Peyer's patch (tissue), 4 donors: ENCODE measurements around the gene GEN1. TPM values are rescaled to one million over a fixed set of nuclear protein-coding genes. Genes with fewer than 3 reads are reported as not detected.

Source experiments
- DNase-seq, 3 donors: peaks; one replicate each; pipeline ENCODE4 v3.0.0-alpha.2; 2017 to 2019
- H3K27ac ChIP-seq, 4 donors: fragments of 200-600 bp; sonication (generic); one replicate each; pipeline ENCODE4 v1.5.1; 2016 to 2019
- H3K27me3 ChIP-seq, 2 donors: fragments of 200-600 bp; sonication (generic); one replicate each; pipeline ENCODE4 v1.5.1; 2019
- H3K36me3 ChIP-seq, 3 donors: fragments of 200-600 bp; sonication (generic); one replicate each; pipeline ENCODE4 v1.5.1; 2016 to 2019
- H3K4me1 ChIP-seq, 4 donors: fragments of 200-600 bp; sonication (generic); one replicate each; pipeline ENCODE4 v1.5.1; 2016 to 2019
- H3K4me3 ChIP-seq, 4 donors: fragments of 200-600 bp; sonication (generic); 1 replicate in 3 of 4; 2 replicates in 1 of 4; pipeline ENCODE4 v1.5.1; 2016 to 2019; ENCODE audit warnings: mild to moderate bottlenecking in 1 of 4
- H3K9me3 ChIP-seq, 4 donors: fragments of 200-600 bp; sonication (generic); one replicate each; pipeline ENCODE4 v1.5.1; 2016 to 2019; ENCODE audit warnings: mild to moderate bottlenecking in 1 of 4
- POLR2A ChIP-seq, 2 donors: fragments of 450-650 bp; IDR thresholded peaks; one replicate each; pipeline ENCODE4 v1.5.1; 2017; ENCODE audit warnings: antibody characterized with exemption in 2 of 2, mild to moderate bottlenecking in 2 of 2, moderate library complexity in 2 of 2
- total RNA-seq, 4 donors: library from RNA; depleted of rRNA; stranded (reverse); fragments of >200 nt; gene quantifications; one replicate each; pipeline ENCODE4 v1.1.0, GENCODE V29; 2016
- TF ChIP-seq, protein P1 (sequence below), 6 experiments: fragments of 450-650 bp in 4 of 6; fragments of 200-600 bp in 2 of 6; sonication (generic) in 1 of 6; IDR thresholded peaks; one replicate each; pipeline ENCODE4 v1.5.1; 2017 to 2019; ENCODE audit warnings: antibody characterized with exemption in 6 of 6, mild to moderate bottlenecking in 3 of 6, moderate library complexity in 1 of 6

GEN1 gene
- total RNA-seq, 4 donors from 2014 or later = 16.8 to 40.2 (median 22.2) TPM

- Histone ChIP-seq H3K9me3 (no peaks in the 10 kb centered on the region), H3K36me3 (peaks cover 0 to 76% (median 0%) of the 10 kb centered on the region in 3 donors), H3K4me1 (no peaks in the 10 kb centered on the region), H3K27me3 (no peaks in the 10 kb centered on the region), H3K27ac (no peak overlapping the region), H3K4me3 (no peak overlapping the region)
- no peak for TF ChIP-seq POLR2A (IDR thresholded peaks at IDR 0.05)
- no peak for DNase-seq
Measured at GRCh38 chr2:17733599-17733998, 20.3 kb upstream of the GEN1 start.

- Histone ChIP-seq H3K9me3 (no peaks in the 10 kb centered on the region), H3K27ac (no peak overlapping the region), H3K36me3 (peaks cover 0 to 62% (median 0%) of the 10 kb centered on the region in 3 donors), H3K4me3 (no peak overlapping the region), H3K27me3 (no peaks in the 10 kb centered on the region), H3K4me1 (no peaks in the 10 kb centered on the region)
- no peak for DNase-seq
- TF ChIP-seq, protein P1, sequence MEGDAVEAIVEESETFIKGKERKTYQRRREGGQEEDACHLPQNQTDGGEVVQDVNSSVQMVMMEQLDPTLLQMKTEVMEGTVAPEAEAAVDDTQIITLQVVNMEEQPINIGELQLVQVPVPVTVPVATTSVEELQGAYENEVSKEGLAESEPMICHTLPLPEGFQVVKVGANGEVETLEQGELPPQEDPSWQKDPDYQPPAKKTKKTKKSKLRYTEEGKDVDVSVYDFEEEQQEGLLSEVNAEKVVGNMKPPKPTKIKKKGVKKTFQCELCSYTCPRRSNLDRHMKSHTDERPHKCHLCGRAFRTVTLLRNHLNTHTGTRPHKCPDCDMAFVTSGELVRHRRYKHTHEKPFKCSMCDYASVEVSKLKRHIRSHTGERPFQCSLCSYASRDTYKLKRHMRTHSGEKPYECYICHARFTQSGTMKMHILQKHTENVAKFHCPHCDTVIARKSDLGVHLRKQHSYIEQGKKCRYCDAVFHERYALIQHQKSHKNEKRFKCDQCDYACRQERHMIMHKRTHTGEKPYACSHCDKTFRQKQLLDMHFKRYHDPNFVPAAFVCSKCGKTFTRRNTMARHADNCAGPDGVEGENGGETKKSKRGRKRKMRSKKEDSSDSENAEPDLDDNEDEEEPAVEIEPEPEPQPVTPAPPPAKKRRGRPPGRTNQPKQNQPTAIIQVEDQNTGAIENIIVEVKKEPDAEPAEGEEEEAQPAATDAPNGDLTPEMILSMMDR (IDR thresholded peaks at IDR 0.05) = no peak
- TF ChIP-seq POLR2A (IDR thresholded peaks at IDR 0.05) = no peak
Measured at GRCh38 chr2:17735864-17736263, 18.1 kb upstream of the GEN1 start.

- Histone ChIP-seq H3K4me1 (no peaks in the 10 kb centered on the region), H3K27ac (no peak overlapping the region), H3K27me3 (no peaks in the 10 kb centered on the region), H3K9me3 (no peaks in the 10 kb centered on the region), H3K4me3 (no peak overlapping the region), H3K36me3 (peaks cover 0 to 54% (median 0%) of the 10 kb centered on the region in 3 donors)
- no peak for DNase-seq
- TF ChIP-seq, protein P1 (IDR thresholded peaks at IDR 0.05) = no peak
- no peak for TF ChIP-seq POLR2A (IDR thresholded peaks at IDR 0.05)
Measured at GRCh38 chr2:17736989-17737388, 16.9 kb upstream of the GEN1 start.

DNA sequence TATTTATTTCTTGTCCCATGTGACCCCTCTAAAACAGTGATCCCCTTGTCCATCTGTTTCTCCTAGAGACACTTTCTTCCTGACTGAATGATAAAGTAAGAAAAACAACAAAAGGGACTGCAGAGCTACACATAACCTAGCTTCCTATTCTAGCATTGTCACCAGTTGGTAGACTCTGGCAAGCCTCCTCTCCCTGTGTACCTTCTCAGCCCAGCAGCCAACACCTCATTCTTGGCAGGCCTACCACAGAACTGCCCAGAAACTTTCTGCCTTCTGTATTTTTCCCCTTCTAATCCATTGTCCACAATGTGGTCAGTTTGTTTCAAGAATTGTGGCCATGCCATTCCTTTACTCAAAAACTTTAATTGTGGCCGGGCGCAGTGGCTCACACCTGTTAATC is 13.7 kb upstream of the GEN1 start:
- H3K4me3 ChIP-seq = no peak overlapping the region
- DNase-seq = no peak
- H3K27me3 ChIP-seq = no peaks in the 10 kb centered on the region
- no peak overlapping the region for H3K27ac ChIP-seq
- H3K9me3 ChIP-seq = no peaks in the 10 kb centered on the region
- peaks cover 0 to 39% (median 0%) of the 10 kb centered on the region in 3 donors for H3K36me3 ChIP-seq
- no peaks in the 10 kb centered on the region for H3K4me1 ChIP-seq
- TF ChIP-seq, protein P1 (IDR thresholded peaks at IDR 0.05) = no peak
- no peak for TF ChIP-seq POLR2A (IDR thresholded peaks at IDR 0.05)

GRCh38 chr2:17747684-17748452 is 6.1 kb upstream of the GEN1 start:
- TF ChIP-seq, protein P1 (IDR thresholded peaks at IDR 0.05) = no peak
- no peak for TF ChIP-seq POLR2A (IDR thresholded peaks at IDR 0.05)
- H3K27ac ChIP-seq = no peak overlapping the region
- peaks cover 0 to 9% (median 0%) of the 10 kb centered on the region in 4 donors for H3K4me1 ChIP-seq
- DNase-seq = no peak
- no peaks in the 10 kb centered on the region for H3K27me3 ChIP-seq
- H3K4me3 ChIP-seq = no peak overlapping the region
- H3K9me3 ChIP-seq = no peaks in the 10 kb centered on the region
- peaks cover 0 to 7% (median 0%) of the 10 kb centered on the region in 3 donors for H3K36me3 ChIP-seq

DNA sequence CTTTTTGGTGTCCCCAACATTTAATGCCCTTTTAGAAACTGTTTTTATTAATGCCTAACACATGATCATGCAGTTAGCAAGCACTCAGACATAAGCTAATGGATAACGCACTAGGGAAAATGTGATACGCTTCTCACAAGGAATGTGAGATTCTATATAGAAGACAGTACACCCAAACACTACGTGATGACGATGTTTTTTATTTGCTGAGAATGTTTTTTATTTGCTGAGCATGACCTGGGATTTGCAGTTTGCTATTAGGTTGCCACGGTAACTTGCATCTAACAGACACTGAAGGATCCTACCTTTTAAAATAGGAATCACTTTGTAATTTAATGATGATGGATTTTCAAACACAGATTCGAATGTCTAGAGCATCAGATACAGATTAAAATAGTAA is 5.2 kb upstream of the GEN1 start:
- Histone ChIP-seq H3K4me1 (peaks cover 0 to 10% (median 0%) of the 10 kb centered on the region in 4 donors), H3K36me3 (peaks cover 0 to 7% (median 0%) of the 10 kb centered on the region in 3 donors), H3K9me3 (no peaks in the 10 kb centered on the region), H3K27ac (no peak overlapping the region), H3K27me3 (no peaks in the 10 kb centered on the region), H3K4me3 (no peak overlapping the region)
- TF ChIP-seq, protein P1 (IDR thresholded peaks at IDR 0.05) = no peak
- no peak for TF ChIP-seq POLR2A (IDR thresholded peaks at IDR 0.05)
- no peak for DNase-seq
